Stimulated activated CD4-positive, alpha-beta T cell treated with anti-CD3 and anti-CD28 coated beads, Interleukin-12 subunit alpha, Interleukin-12 subunit beta, amount 100 ng/mL, for 4 hours (primary cell): ENCODE measurements around the gene DDHD1.
"Not testable (repeated sequence)": the region's sequence is repeated elsewhere in the genome, so short reads cannot be mapped to it uniquely, and the experiment has no call there.

Experiments used
- DNase-seq: peaks from one replicate; pipeline ENCODE4 v3.0.0-alpha.2; 2020

Gene DDHD1

DNA sequence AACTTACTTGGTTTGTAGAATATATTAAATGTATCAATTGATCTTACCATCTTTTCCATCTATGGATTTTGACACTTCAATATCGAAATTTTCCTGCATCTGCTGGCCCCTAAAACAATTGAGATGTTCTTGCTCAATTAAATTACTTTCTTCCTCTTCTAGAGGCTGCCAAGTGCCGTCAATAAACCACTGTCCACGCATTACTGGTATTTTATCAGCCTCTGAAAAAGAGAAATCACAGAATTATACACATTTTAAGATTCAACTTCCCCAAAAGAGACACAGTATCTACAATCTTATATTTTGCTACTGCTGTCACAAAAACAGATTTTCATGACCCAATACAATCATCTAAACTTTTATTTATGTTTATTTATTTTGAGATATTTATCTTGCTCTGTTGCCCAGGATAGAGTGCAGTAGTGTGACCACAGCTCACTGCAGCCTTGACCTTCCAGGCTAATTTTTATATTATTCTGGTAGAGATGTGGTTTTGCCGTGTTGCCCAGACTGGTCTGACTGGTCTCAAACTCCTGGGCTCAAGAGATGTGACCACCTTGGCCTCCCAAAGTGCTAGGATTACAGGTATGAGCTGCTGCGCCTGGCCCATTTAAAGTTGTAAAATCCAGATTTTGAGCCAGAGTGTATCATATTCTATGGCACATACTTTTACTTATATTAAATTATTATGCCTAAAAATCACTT is 49.3 kb downstream of the DDHD1 start:
- DNase-seq = no peak

DNA sequence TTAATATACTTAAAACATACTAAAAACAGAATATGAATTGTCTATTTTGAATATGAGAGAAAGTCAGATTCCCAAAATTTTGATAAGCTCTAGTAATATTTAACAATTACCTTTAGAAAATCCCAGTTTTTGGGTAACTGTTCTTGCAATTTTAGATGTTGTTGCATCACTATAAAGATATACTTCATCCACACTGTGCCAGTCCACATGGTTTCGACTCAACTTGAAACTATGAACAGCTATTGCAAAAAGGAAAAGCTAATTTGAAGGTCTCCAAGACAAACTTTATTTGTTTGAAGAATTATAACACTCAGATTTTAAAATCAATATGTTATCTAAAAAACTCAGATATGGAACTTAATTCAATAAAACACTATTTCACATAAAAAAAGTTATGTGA is 59.9 kb downstream of the DDHD1 start:
- DNase-seq = no peak

DNA sequence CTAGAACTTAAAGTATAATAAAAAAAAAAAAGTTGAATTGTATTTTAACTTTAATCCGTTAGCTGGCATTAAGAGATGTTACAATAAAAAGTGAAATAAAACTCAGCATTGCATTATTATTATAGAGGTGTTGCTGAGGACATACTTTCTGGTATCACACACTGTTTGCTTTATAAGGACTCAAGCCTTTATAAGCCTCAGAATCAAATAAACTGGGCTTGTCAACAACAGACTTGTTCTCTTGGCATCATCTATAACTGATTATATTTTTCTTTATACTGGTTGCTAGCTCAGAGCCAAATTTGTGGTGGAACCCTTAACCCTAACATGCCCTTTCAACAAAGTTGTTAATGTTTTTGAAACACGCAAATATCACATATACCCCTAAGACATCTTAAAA is 62.3 kb downstream of the DDHD1 start:
- DNase-seq = no peak

DNA sequence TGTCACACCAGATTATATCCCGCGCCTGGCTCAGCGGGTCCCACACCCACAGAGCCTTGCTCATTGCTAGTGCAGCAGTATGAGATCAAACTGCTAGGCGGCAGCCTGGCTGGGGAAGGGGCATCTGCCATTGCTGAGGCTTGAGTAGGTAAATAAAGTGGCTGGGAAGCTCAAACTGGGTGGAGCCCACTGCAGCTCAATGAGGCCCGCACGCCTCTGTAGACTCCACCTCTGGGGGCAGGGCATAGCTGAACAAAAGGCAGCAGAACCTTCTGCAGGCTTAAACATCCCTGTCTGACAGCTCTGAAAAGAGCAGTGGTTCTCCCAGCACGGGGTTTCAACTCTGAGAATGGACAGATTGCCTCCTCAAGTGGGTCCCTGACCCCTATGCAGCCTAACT is 68.2 kb downstream of the DDHD1 start:
- DNase-seq = not testable (repeated sequence)

DNA sequence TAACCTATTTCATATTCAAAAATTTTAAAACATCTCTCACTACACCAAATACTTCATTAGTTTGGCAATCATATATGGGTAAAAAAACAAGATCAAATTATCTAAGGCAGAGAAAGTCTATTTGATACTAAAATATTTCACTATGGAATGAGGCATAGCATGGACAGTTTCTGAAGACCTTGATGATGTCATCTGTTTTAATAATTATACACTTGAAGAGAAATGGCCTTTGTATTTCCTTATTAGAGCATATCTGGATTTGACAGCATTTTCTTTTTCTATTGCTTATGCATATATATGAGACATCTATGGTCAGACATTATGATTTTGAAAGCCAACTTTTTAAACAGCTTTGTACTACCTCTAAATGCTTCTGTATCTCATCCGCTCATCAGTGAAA is 88.6 kb downstream of the DDHD1 start:
- DNase-seq = no peak

DNA sequence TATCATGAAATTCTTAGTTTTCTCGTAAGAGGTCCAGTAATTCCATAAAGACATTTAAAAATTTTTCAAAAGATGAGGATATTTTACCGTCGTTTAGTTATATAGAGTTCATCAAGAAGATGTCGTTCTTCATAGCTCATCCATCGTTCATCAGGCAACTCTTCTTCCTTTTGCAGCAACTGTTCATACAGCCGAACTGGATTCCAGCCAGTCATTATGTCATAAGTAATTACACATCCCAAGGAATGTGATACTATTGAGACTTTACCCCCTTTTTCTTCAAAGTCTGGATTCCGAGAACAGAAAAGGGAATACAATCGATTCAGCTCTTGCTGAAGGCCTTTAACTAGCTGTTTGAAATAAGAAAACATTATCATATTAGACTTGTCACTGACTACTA is 90.3 kb downstream of the DDHD1 start:
- DNase-seq = no peak

DNA sequence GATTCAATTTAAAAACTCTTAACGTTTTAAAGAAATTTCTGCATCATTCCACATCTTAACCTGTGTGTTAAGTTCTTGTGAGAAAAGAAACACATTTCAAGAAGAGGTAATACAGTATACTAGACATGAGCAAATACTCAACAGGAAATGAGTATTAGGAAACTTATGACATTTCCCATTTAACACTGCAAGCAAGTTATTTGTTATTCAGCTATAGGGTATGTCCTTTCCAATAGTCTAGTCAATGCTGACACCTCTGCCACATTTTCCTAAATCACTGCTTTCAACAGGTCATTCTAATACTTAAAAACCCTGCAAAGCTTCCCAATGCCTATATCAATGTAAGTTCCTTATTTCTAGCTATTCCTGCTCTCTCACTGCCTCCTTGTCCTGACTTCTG is 93.1 kb downstream of the DDHD1 start:
- DNase-seq = no peak

DNA sequence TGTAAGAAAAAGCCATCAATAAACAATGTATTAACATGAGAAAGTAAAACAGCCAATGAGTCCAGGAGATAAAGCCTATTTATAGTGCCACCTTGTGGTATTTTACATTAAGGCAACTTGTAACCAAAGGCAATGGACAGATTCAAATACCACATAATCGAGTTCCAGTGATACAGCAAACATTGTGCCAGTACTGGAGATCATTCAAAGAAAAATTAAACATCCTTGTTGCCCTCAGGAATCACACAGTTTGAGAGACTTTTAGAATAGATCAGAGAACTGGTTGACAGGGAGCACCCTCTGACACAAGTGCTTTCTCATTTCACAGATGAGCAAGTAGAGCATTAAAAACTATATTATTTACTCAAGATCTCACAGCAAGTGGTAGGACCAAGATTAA is 98.1 kb downstream of the DDHD1 start:
- DNase-seq = no peak

DNA sequence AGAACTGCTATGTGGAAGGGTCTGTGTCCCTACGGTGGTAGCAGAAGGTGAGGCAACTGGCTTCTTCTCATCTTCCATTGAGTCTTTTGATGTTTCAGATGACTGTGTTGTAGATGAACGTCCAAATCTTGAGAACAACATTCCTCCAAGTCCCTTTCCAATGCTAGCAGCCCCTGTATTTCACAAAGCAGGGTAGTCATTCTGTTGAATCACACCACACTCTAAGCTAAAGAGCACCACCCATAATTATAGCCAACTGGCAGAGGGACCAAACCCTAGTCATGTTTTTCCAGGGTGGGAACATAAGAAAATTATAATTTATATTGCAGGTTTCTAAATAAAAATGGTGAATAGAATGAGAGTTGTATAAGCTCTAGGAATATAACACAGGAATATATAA is 98.7 kb downstream of the DDHD1 start:
- DNase-seq = no peak

DNA sequence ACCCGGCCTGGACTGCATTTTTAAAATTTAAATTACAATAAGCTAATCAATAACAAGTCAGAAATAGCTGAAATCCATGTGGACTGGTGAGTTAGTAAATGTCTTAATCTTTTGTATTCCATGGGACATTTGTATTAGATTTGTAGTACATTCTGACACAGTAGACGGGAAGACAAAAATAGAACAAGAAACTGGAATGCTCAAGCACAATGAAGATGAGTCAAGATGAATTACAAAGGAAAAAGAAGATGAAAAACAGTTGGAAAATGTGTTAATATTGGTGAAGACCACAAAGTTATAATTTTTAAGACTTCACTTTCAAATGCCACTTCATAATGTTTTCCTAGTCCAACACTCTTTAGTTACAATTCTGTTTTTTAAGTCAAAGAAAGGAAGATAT is 104.5 kb downstream of the DDHD1 start:
- DNase-seq = no peak

DNA sequence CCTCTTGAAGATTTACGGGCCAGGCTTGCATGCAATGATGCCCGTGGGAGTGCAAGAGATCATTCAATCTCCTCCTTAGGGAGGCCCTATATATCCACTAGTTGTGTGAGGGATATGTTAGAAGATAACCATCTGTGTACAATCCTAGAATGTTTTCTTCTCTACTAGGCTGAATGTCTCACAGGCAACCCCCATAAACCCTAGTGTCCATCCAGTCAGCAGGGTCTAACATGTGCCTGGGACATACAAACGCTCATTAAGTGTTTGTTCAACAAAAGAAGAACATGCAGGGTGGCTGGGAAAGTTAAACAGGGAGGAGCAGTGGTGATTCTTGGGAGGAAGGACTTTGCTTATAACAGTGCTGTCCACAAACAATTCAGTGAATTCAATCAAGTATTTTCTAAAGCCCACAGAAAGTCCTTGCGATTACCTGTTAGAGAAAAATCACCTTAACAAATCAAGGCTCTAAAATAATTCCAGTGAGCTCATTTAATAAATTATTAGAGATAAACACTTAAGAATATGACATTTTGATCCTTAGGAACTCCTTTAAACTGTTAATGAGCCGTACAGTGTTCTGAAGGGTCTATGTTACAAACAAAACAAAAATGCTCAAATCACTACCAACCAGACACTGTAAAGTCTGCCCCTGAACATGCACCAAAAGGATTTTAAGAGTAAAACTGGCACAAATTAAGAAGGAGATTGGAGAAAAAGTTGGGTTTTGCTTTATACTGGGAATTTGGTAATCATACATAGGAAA is 105.6 kb downstream of the DDHD1 start:
- DNase-seq = no peak

DNA sequence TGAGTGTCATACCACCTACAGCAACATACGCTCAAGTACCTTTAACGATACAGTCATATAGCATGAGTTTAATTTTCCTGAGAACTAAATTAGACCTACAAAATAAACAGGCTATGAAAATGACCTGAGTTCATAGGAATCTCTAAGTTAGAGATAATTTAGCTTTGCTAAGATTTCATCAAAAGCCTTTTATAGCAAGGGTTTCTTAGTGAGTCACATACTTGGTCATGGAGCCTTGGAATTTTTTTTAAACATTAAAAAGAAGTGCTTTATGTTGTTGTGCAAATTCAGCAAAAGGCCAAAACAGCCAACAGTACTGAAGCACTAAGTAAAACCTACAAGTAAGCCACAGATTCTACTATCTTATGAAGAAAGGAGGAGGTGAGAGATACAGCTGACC is 108.6 kb downstream of the DDHD1 start:
- no peak for DNase-seq

DNA sequence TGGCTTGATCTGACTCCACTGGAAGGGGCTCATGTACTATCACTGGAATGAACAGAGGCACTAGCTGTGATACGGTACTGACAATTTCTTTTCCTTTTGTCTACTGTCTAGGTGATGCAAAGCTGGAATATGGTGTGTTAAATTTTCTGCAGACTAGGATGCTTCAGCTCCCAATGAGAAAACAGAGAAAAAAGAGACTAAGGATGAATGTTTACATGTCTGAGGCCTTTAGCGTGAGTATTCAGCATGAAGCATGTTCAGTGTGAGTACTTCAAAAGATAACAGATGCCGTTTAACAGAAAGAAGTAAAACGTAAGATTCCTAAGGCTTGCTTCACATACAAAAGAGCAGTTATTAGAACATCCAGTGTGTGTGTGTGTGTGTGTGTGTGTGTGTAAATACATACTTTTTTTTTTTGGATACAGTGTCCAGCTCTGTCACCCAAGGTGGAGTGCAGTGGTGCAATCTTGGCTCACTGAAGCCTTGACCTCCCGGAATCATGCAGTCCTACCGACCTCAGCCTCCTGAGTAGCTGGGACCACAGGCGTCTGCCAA is 110.0 kb downstream of the DDHD1 start:
- DNase-seq = no peak

DNA sequence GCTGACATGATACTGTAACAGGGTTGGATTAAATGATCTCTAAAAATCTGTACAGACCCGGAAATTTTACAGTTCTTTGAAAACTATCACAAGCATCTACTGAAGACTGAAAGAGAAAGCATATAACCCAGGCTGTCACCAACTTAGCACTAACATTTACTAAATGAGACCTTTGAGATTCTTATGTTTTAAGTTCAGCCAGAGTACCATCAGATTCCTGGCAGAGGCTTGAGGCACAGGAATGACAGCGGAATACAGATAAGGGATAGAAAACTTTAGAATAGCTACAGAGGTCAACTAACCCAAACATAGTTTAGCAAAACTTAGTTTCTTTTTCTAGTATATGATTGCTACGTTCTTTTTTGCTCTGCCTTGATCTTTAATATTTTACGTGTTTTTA is 110.6 kb downstream of the DDHD1 start:
- no peak for DNase-seq

DNA sequence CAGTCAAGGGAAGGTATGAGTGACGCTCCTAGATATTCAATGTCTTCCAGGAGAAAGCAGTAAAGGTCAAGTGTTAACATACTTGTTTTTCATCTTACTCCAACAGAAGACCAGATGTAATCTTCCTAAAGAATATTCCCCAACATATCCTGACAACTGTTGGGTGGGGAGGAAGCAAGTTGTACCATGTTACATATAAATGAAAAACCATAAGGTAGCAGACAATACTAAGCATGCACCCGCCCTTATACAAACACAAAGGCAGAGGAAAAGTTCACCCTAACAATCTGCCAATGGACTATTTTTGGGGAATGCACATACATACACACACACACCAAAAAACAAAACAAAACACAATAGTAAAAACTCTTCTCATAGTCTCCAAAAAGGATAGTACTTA is 112.1 kb downstream of the DDHD1 start:
- no peak for DNase-seq

DNA sequence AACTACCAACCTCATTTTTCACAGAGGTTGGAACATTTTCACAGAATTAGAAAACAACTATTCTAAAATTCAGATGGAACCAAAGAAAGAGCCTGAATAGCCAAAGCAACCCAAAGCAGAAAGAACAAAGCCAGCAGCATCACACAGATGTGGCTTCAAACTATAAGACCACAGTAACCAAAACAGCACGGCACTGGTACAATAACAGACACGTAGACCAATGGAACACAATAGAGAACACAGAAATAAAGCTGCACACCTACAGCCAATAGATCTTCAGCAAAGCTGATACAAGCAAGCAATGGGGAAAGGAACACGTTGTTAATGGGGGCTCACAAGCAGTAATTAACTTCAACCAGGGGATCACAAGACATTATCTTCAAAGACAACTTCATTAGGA is 114.5 kb downstream of the DDHD1 start:
- no peak for DNase-seq

DNA sequence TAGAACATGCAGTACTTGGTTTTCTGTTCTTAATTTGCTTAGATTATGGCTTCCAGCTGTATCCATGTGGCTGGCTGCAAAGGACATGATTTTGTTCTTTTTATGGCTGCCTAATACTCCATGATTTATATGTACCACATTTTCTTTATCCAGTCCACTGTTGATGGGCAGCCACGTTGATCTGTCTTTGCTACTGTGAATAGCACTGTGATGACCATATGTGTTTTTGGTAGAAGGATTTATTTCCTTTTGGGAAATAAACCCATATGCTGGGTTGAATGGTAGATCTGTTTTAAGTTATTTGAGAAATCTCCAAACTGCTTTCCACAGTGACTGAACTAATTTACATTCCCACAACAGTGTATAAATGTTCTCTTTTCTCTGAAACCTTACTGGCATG is 116.1 kb downstream of the DDHD1 start:
- no peak for DNase-seq

DNA sequence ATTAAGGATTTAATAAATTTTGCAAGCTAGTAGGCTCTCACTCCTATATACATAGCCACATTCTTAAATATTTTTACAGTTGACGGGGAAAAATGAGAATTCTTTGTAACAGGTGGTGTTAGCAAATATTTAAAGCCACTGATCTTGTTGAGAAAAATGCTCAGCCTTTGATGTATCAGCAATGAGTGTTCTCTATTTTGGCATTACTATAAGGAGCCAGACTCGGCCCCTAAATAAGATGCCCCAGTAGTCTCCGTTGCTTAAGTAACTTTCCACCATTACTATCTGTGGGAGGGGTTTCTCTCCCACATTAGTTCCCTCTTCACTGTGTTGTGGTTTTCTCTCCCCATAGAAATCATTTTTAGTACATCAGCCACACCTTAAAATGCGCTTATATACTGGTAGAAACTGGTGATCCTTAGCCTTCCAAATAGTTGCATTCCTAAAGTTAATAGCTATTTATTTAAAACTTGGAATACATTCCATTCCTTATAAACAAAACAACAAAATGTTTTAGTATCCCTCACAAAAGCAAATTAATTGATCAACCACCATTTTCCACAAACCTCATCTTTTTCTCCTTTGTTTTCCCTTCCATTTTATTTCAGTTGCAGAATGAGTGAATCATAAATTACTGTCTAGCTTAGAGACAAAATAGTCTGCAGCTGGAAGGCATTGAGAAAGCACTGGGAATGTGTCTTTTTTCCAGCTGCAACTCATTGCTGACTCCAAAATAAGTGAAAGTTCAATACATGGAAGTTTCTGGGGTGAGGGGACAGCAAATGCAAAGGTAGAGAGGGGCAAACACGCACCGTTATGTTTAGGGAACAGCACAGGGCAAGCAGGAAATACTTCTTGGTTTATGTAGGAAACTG is 117.5 kb downstream of the DDHD1 start:
- no peak for DNase-seq

DNA sequence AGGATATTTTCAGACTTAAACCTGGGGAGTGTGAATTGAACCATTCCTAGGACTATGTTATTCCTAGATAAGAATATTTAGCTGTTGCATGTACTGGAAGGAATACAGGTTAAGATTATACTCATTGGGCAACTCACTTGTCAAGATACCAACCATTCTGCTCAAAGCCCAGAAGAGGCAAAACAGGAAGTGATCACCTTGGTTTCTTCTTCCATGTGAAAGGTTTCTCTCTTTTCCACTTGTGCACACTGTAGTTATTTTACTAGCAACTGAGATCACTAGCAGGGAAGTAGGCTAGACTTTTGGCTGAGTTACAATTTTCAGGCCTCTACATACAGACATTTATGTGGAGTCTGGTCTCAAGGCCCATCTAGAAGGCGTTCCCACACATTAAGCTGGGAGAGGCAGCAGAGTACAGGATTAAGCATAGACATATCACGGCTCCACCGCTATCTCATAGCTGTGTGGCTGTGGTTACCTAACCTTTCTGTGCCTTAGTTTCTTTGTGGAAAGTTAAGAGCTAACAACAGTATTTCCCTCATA is 118.4 kb downstream of the DDHD1 start:
- no peak for DNase-seq

DNA sequence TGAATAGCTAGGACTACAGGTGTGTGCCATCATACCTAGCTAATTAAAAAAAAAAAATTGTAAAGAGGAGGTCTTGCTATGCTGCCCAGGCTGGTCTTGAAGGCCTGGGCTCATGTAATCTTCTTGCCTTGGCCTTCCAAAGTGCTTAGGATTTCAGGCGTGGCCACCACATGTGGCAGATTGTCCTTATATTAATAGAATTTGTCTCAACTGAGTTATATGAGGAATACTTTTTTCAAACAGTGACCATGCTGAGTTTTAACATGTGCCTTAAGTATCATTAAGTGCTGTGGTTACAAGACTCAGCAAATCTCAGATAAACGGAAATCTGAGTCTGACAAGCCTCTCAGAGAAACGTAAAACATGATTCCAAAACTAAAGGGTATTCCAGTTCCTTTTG is 119.1 kb downstream of the DDHD1 start:
- DNase-seq = no peak

DNA sequence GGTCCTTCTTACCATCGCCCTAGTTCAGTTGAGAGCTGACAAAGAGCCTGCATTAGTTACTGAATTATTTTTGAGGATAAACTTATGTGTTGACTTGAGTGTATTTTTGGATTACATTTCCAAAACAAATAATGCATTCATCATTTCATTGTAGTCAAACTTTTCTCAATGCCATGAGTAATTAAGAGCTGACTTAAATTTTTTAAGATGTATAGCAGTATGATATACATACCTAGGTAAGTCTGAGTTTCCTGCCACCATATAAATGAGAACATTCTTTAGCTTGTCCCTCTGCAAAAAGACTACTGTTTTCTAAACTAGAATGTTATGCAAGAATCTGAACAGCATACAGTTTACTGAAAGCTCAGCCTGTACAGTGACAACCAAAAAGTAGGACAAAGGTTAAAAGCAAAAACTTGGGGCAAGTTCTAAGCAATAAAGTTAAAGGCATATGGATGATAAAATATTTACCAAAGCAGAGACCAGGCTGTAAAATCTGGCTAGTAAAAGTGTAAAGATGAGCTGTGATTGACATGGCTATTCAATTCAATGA is 120.2 kb downstream of the DDHD1 start:
- DNase-seq = no peak

DNA sequence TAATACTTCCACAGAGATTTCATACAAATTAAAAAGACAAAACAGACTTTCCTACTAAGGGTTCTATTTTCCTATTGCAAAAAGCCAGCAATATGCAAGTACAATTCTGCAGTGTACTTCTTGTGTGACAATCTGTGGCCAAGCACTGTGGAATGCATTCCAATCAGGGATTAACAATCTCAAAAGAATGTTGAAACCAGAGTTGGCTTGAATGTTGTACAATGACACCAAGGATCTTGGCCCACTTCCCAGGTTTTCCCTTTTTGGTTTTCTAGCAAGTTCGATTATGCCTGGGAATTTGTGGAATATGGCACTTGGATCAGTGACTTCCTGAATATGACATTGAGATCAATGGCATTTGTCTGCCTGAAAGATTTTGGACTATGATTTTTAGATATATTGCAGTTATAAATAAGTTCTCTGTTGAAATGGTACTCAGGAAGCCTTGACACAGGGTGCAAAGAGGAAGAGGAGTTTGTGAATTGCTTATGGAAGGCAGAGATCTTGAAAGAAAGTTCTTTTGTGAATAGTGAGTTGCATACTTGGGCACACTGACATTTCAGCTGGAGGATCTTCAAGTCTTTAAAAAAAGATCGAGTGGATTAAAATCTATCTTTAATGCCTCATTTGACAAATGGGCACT is 120.8 kb downstream of the DDHD1 start:
- DNase-seq = no peak
